Dermis blood vessel endothelial cell (primary cell): ENCODE data around the gene BPGM. TPM values are rescaled to one million over a fixed set of nuclear protein-coding genes. Genes with fewer than 3 reads are reported as not detected.

Experiments used
- DNase-seq: peaks from one replicate; pipeline ENCODE4 v3.0.0; 2010
- total RNA-seq: library from RNA; depleted of rRNA; stranded (reverse); fragments of >200 nt; gene quantifications from 2 replicates; pipeline ENCODE4 v1.2.3, GENCODE V29; 2014

BPGM gene
- total RNA-seq, 1 donor from 2014 or later = 20.3 TPM

GRCh38 chr7:134698481-134698880 lies 51.8 kb downstream of the BPGM start:
- no peak for DNase-seq

GRCh38 chr7:134699021-134699818 lies 52.6 kb downstream of the BPGM start:
- no peak for DNase-seq

GRCh38 chr7:134699899-134700298 lies 53.2 kb downstream of the BPGM start:
- DNase-seq = no peak

GRCh38 chr7:134701272-134701671 lies 54.6 kb downstream of the BPGM start:
- peak; percentile 69 for DNase-seq

GRCh38 chr7:134702366-134703240 lies 56.0 kb downstream of the BPGM start:
- peak; percentile 29 for DNase-seq

GRCh38 chr7:134703241-134703594 lies 56.6 kb downstream of the BPGM start:
- no peak for DNase-seq

GRCh38 chr7:134703782-134704181 lies 57.1 kb downstream of the BPGM start:
- no peak for DNase-seq

GRCh38 chr7:134704827-134705226 lies 58.2 kb downstream of the BPGM start:
- DNase-seq = no peak

GRCh38 chr7:134705716-134706115 lies 59.1 kb downstream of the BPGM start:
- DNase-seq = no peak

GRCh38 chr7:134706468-134706867 lies 59.8 kb downstream of the BPGM start:
- DNase-seq = no peak

GRCh38 chr7:134707663-134708378 lies 61.2 kb downstream of the BPGM start:
- DNase-seq = no peak

GRCh38 chr7:134708692-134709091 lies 62.0 kb downstream of the BPGM start:
- no peak for DNase-seq

- DNase-seq = no peak
Observed at GRCh38 chr7:134709197-134709596, 62.5 kb downstream of the BPGM start.

- no peak for DNase-seq
Observed at GRCh38 chr7:134710511-134710853, 63.8 kb downstream of the BPGM start.

- DNase-seq = no peak
Observed at GRCh38 chr7:134710854-134711624, 64.4 kb downstream of the BPGM start.

- DNase-seq = no peak
Observed at GRCh38 chr7:134712196-134712595, 65.5 kb downstream of the BPGM start.

GRCh38 chr7:134714470-134715205 lies 68.0 kb downstream of the BPGM start:
- no peak for DNase-seq

- DNase-seq = no peak
Observed at GRCh38 chr7:134718211-134718875, 71.7 kb downstream of the BPGM start.

GRCh38 chr7:134720091-134720935 lies 73.7 kb downstream of the BPGM start:
- DNase-seq = peak; percentile 87

GRCh38 chr7:134721171-134721570 lies 74.5 kb downstream of the BPGM start:
- DNase-seq = no peak
